HG03175 (cell line): Measurements from ENCODE around the gene PRKCB.
"Not testable (repeated sequence)": the region's sequence is repeated elsewhere in the genome, so short reads cannot be mapped to it uniquely, and the experiment has no call there.

ENCODE experiments used
- ATAC-seq: cut with Tn5 transposase; IDR thresholded peaks from one replicate; pipeline ENCODE4 v1.9.1; 2021; ENCODE audit warnings: mild to moderate bottlenecking, moderate library complexity; ENCODE audit not compliant: unreplicated experiment

PRKCB gene

DNA sequence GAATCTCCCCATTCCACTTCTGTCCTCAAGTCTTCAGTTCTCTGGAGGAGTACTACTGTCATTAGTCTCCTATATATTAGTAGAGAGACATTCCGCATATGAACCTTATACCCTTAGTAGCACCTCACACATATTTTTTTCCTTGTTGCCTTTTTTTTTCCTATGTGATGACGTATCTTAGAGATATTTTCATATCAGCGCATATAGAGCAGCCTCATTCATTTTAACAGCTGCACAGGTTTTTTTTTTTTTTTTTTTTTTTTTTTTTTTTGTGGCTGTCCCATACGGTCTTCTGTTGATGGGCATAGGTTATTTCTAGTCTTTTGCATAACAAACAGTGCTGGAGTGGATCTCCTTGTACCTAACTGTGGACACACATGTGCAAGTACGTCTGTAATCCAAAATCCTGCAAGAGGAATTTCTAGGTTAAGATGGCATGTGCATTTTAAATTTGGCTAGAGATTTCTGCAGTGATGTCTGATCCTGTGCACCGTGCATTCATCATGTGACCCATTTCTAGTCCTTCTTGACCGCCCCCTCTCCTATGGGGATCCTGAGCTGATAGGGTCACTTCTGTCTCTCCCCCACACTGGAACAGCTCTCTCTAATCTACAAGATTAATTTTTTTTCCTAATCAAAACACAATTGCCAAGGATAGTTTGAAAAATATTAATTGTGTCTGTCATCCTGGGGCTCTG, 64.8 kb downstream of the PRKCB start:
- ATAC-seq, result no peak

DNA sequence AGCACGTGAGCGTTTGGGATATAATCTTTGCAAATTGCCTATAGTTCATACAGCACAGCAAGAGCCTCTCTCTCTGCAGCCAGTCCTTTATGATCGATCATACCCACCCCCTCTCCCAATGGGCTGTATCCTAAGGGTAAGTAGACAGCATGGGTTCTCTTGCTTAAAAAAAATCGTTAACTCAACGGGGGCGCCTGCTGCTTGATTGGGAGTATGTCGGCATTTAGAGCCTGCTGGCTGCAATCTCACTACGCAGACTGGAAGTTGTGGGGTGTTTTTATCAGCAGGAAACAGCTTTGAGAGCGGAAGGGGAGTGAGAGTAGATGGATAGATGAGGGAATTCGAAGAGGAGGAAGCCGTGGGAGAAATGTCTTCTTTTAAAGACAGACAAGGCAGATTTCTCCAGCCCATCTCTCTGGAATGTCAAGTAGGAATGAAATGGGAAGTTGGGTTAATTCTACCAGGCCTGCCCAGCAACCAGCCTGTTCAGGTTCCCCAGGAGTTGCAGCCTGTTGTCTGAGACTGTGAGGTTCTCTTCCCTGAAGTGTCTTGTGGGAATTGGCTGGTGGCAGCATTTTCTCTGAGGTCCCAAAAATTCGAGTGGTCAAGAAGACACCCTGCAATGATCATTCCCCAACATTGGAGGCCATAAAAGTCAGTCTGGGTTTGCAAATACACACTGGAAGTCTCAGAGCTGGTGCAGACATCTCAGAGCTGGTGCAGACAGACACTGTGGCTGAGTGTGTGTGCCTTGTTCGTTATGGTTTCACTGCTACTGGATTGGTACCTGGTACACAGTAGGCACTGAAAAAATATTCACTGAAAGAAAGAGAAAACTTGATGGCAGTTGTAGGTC, 65.6 kb downstream of the PRKCB start:
- no peak for ATAC-seq

DNA sequence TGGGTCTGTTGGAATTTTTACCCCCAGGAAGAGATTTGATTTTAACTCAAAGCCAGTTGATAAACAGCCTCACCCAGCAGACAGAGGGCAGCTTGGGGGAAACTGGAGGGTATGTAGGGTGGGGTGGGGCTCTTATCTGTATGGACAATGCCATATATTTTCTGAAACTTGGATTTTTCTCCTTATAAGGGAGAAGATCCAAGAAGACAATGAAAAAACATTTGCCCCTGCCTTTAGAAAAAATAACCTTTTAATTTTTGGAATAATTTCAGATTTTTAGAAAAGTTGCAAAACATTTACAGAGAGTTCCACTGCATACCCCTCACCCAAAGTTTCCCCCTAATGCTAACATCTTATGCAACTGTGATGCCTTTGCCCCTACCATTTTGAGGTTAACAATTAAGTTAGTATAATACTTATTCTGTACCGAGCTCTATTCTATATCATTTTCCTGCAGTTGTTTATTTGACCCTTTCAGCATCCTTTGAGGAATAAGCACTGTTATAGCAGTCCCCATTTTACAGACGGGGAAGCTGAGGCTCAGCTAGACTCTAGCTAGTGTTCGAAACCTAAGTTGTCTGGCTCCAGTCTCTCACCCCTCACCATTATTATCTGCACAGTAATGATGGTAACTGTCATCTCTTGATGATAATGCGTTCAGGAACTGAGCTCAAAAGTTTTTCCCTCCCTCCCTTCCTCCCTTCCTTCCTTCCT, 66.4 kb downstream of the PRKCB start:
- no peak for ATAC-seq

DNA sequence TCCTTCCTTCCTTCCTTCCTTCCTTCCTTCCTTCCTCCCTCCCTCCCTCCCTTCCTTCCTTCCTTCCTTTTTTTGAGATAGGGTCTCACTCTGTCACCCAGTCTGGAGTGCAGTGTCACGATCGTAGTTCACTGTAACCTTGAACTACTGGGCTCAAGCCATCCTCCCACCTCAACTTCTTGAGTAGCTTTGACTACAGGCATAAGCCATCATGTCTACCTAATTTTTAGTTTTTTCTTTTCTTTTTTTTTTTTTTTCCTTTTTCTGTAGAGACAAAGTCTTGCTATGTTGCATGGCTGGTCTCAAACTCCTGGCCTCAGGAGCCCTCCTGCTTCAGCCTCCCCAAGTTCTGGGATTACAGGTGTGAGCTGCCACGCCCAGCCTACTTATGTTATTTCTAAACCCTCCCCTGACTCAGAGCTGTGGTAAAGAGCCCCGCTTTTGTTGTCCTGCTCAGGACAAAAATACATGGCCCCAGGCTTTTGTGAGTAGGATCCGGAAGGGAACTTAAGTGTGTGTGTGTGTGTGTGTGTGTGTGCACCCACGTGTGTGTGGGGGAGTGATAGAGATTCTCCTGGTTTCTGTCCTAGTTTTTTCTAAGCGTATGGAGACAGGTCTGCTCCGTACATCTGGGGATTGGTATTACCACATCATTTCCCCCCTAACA, 67.1 kb downstream of the PRKCB start:
- no peak for ATAC-seq

DNA sequence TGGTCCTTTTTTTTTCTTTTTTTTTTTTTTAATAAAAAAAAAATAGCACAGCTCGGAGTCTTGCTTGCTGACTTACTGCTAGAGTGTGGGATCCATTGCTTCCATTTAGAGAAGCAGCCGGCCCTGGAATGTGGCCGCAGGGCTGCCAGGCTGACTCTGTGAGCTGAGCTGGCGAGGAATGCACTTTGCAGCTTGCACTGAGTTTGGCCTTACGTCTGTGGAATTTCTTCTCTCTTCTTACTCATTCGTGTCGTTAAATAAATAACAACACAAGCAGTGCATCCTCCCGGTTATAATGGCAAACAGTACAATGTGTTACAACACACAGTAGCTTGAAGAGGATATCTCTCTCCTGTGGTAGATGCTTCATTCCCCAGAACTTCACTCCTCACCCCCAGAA, 69.2 kb downstream of the PRKCB start:
- no peak for ATAC-seq

DNA sequence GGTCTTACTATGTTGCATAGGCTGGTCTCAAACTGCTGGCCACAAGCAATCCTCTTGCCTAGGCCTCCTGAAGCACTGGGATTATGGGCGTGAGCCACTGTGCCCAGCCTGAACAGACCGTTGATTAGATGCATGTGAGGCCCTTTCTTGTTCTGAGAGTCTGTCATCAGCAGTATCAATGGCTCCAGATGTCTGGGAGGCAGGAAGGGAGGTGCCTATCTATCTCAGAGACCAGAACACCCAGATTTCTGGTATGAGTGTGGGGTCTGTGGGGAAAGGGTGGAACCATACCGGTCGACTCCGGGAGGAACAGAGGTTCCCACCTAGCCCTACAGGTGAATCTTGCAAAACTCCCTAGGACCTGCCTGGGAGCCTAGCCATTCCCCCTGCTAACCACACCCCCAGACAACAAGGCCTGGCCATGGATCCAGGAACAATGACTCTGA, 71.7 kb downstream of the PRKCB start:
- ATAC-seq, result no peak

DNA sequence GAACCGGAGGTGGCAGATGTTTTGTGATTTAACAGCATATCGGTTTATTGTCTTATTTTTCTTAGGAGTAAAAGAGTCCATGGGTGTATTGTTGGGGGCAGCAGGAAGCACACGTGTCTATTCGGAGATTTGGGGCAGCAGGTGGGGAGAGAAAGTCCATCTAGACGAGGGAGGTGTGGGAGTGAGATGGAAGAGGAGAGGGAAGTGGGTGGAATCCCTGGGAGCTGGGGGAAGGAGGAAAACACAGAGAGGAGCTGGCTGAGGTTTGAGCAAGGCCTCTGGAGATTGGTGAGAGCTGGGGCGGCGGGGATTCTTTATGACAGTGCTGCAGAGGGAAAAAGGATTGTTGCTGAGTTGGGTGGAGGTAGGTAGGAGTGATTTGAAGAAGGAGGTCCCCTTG, 72.1 kb downstream of the PRKCB start:
- ATAC-seq, result no peak

DNA sequence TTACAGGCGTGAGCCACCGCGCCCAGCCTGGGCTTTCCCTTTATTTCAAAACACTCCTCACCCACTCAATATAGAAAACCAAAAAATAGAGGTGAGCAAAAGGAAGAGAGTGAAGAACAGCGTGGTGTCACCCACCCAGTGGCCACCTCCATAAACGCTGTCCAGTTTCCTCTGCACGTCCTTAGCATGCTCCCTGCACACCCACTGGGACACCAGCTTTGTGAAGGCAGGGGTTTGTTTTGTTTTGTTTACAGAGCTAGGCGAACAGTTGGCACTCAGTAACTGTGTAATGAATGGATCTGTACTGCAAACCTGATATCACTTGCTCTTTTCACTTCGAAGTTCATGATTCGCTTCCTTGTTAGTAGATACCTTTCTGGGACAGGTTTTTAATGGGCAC, 73.0 kb downstream of the PRKCB start:
- no peak for ATAC-seq

DNA sequence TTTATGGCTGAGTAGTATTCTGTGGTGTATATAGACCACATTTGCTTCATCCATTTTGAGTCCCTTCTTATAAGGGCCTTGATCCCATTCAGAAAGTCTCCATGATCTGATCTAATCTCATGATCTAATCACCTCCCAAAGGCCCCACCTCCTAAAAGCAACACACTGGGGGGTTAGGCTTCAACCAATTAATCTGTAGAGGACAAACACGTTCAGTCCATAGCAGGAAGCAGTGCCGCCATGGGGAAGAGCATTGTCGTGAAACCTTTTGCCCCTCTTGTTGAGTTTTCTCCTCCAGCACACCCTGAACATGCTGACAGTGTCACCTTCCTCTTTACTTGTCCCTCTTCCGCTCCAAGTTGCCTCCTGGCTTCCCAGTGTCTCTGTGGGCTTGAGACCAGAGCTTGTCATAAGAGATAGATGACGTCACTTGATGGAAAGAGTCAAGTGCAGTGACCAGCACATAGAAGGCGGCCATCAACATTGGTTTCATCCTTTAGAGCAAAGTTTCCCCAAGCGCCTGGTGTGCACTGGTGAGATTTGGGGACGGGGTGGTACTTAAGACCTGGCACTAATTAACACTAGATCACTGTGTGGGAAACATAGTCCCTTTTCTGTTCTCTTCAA, 74.1 kb downstream of the PRKCB start:
- ATAC-seq, result no peak

DNA sequence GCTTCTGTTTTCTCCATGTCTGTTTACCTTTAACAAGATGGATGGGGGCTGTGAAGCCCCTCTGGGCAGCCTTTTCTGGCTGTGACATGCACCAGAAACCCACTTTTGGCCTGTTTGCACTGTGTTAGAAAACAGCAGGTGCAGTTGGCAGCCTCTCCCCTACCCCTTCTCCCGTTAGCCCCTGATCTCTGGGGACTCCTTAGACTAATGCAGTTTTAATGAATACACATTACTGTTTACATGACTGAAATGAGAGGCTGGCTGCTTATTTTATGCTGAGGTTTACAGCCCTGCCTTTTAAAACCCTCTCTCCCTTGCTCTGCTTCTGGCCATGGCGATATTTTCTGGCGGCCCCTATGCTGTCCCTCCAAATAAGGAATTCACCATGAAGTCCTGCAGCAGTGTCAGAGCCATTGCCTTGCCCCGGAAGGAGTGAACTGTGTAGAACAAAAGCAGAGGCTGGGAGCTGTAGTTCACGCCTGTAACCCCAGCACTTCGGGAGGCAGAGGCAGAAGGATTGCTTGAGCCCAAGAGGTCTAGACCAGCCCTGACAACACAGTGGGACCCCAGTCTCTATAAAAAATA, 79.3 kb downstream of the PRKCB start:
- ATAC-seq, result no peak

DNA sequence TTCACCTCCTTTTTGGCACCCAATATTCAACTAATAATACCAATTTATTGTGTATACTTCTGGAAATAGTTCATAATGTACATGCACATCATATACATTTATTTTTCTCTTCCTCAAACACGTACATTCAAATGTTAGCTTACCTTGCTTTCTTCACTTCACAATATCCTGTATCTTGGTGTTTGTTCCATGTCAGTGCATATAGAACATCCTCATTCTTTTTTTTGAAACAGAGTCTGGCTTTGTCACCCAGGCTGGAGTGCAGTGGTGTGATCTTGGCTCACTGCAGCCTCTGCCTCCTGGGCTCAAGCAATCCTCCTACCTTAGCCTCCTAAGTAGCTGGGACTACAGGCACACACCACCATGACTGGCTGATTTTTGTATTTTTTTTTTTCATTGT, 80.8 kb downstream of the PRKCB start:
- not testable (repeated sequence) for ATAC-seq

DNA sequence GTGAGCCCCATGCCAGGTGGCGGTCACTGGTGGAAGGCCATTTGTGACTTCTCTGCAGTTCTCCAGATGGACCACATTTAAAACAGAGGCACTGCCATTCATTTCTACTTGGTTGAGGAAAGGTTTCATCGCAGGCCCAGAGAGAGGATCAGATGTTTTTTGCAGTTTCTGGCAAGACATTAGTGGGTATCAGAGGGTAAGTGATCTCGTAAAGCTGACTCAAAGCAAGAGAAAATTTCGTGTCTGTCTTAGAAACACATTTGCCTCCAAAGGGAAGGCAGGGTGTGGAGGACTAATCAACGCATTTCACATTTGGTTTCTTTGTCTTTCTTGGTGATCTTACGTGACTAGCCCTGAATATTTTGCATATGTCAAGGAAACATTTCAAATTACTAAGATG, 81.8 kb downstream of the PRKCB start:
- ATAC-seq, result no peak

DNA sequence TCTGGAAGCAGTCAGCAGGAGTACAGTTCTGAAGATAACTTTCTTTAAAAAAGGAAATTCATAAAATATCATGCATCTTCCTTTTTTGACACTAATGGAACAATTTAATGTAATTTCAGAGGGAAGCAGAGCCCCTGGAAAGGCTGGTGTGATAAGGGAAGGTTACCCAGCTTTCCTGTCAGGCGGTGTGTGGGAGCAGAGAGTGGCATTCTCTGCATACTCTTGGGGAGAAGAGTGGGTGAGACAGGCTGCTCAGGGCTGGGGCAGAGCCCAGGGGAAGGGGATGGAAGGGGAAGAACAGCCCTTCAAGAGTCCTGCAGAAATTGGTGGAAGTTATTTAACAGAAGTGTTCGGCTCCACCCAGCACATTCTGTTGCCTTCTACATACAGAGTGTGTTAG, 84.7 kb downstream of the PRKCB start:
- no peak for ATAC-seq

DNA sequence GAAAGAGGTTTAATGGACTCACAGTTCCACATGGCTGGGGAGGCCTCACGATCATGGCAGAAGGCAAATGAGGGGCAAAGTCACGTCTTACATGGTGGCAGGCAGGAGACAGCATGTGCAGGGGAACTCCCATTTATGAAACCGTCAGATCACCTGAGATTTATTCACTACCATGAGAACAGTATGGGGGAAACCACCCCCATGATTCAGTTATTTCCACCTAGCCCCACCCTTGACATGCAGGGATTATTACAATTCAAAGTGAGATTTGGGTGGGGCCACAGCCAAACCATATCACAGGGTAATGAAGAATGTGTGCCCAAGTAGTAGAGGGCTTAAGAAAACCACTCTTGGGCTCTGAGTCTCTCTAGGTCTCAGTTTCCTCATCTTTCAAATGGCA, 85.1 kb downstream of the PRKCB start:
- ATAC-seq, result no peak

DNA sequence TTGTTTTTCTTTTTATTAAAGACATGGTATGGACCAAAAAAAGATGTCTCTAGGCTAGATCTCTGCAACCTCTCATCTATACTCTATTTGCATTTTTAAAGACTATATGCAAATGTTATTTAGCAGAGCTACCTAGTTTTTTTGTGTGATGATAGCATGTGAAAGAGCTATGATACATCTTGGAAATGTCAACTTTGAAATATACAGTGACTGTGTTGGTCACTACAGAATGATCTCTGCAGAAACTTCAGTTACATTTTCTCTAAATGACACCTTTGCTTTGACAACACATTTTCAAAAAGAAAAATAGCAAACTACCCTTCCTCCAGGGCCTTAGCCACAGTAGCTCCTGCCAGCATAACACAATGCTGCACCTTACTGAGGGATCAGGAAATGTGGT, 86.6 kb downstream of the PRKCB start:
- no peak for ATAC-seq

DNA sequence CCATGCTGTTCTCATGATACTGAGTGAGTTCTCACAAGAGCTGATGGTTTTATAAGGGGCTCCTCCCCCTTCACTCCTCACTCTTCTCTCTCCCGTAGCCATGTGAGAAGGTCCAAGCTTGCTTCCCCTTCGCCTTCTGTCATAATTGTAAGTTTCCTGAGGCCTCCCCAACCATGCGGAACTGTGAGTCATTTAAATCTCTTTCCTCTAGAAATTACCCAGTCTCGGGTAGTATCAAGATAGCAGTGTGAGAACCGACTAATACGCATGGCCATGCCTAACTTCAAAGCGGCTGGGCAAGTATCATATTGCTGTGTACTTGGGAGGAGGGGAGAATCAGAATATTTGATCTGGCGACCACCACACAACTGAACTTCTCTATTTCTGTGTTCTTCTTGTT, 88.3 kb downstream of the PRKCB start:
- peak; percentile 58 for ATAC-seq

DNA sequence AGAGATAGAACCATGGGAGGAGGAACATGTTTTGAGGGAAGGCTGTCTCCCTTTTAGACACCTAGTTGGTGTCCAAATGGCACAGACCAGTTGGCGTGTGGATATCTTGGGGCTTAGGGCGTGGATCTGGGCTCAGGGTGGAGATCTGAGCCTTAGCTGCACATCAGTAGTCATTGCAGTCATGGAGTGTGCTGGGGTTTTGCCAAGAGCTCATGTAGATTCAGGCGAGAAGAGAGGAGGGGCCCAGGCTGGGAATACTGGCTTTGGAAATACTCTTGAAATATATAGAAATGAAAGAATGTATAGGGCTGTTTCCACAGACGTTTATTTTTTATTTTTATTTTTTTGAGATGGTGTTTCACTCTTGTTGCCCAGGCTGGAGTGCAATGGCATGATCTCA, 92.0 kb downstream of the PRKCB start:
- no peak for ATAC-seq

DNA sequence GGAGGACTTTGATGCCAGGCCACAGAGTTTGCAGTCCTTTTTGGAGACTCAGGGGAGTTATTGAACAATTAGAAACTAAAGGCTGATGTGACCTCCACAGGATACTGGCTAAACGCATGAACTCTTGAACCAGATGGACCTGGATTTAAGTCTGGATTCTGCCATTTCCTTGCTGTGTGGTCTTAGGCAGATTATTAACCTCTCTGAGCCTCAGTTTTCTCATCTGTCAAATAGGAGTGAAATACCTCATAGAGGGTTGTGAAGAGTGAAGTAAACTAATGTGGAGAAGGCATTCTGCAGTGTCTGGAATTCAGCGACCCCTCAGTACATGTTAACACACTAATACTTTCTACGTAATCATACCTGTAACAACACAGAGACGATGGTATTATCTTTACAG, 93.5 kb downstream of the PRKCB start:
- ATAC-seq, result no peak

DNA sequence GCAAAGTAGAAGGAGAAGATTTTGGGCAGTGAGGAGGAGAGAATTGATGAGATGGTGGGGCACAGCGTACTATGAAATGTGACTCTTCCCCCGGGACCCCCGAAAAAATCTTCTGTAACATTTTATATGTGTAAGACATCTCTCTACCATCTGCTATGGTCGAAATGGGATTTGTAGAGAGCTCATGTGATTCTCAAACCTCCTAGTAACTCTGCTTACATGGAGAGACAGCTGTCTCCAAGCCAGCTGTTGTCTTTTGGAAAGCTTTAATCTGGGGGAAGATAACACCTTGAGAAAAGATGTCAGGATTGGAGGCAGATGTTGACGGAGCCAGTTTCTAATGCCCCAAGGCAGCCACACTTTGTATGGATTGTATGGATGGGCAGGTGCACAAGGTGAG, 94.1 kb downstream of the PRKCB start:
- no peak for ATAC-seq

DNA sequence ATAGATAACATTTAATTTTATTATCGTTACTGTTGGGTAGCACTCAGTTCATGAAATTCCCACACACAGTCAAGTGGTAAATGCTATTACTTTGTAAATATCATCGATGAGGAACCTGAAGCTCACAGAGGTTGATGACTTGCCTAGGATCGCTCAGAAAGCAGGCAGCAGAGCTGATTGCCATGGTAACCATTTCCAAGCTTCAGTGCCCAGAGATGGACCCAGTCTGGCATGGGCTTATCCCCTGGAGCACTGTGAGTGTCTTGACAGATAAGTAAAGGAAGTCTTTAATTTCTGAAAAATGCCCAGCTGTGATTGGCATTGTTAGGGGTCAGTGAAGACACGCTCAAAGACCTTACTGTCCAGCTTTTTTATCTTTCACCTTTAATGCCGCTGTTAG, 95.0 kb downstream of the PRKCB start:
- ATAC-seq, result no peak
